GM18907 (cell line): Measurements from ENCODE around the gene OSER1.

Experiments used
- ATAC-seq: cut with Tn5 transposase; IDR thresholded peaks from one replicate; pipeline ENCODE4 v1.9.1; 2021; ENCODE audit warnings: mild to moderate bottlenecking, moderate library complexity; ENCODE audit not compliant: unreplicated experiment

OSER1 gene

DNA sequence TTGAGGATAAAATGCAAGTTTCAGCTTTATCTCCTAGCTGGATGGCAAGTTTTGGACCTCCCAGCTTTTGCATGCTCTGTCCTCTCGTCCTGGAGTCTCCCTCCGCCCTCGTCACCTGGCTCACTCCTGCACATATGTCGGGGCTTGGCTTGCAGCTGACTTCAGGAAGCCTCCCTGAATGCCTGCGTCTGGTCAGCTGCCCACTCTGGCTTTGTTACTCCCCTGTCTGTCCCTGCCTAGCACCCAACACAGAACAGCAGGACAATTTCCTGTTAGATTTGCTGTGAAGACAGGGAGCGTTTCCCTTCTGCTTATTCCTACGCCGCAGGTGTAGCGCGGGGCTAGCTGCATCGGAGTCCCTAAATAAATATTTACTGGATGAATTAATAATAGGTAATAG is 29.0 kb downstream of the OSER1 start:
- ATAC-seq: no peak

DNA sequence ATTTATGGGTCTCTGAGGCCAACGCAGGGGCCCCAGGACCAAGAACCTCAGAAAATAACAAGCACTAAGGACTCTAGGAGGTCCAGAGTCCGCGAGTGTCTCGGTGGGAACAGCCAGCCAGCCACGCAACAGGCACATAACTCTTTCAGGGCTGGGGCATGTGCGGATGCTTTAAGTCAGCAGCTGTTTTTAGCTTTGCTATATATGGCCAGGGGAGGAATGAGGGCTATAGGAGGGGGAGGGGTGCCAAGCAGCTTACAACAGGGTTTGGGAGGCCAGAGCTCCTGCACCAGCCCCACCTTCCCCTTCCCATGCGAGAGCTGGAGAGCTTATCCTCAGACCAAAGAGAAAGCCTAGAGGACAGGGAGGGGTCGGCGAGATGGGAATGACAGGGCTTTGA is 29.8 kb downstream of the OSER1 start:
- ATAC-seq: no peak

GRCh38 chr20:44176833-44177534 is 33.6 kb downstream of the OSER1 start:
- ATAC-seq: no peak

DNA sequence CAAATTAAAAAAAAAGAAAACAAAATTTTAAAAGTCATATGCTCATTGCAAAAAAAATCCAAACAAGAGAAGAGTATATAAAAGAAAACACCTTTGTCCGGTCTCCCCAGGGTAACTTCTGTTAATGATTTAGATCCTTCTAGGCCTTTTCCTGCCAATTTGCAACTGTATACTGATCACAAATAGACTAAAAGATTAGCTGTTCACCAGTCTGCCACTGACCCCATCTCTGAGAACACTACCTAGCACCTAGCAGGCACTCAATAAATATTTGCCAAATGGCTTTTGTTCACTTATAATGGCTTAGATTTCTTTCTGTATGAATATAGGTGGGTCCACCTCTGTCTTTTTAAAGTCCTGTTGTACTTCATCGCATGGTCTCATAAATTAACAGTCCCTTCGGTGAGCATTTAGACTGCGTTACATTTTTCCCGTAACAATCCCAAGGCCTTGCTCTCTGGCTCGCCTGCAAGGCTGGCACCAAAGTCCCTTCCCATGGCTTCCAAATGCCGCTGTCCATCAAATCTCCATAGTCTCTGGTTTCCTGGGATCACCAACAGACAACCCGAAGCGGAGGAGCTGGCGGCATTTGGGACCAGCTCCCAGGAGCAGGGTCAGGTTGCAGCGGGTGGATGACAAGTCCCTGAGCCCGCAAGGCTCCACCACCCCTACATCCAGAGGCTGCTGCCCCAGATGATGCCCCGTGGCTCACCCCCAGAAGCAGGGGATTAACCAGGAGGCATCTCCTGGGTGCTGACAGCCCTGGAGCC is 35.4 kb downstream of the OSER1 start:
- no peak for ATAC-seq

DNA sequence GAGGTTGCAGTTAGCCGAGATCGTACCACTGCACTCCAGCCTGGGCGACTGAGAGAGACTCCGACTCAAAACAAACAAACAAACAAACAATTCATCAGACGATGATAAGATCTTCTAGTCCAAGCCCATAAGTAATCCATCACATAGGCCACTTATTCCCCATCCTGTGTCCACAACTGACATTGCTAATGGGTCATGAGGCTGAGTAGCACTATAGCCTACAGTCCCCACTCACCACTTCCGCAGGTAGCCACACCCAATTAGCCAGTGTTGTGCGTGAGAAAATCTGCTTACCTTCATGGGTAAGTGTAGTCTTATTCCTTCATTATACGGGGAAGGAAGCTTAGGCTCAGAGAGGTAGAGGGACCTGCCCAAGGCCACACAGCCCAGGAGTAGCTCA is 36.7 kb downstream of the OSER1 start:
- ATAC-seq: no peak

DNA sequence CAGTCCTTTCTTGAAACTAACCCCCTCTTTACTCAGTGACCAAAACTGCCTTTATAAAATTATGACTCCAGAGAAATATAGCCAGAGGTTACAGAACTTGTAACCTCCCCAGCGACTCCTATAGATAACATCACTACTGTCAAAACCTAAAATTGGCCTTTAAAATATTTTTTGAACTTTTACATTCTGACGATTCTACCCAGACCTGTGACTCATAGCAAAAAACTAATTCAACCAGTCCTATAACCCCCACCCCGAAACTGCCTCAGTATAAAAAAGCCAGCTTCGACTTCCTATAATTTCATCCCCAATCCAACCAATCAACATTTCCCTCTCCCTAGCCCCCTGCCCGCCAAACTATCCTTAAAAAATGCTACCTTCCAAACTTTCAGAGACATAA is 37.5 kb downstream of the OSER1 start:
- no peak for ATAC-seq

GRCh38 chr20:44172572-44172950 is 38.0 kb downstream of the OSER1 start:
- no peak for ATAC-seq

GRCh38 chr20:44171775-44172571 is 38.6 kb downstream of the OSER1 start:
- no peak for ATAC-seq

DNA sequence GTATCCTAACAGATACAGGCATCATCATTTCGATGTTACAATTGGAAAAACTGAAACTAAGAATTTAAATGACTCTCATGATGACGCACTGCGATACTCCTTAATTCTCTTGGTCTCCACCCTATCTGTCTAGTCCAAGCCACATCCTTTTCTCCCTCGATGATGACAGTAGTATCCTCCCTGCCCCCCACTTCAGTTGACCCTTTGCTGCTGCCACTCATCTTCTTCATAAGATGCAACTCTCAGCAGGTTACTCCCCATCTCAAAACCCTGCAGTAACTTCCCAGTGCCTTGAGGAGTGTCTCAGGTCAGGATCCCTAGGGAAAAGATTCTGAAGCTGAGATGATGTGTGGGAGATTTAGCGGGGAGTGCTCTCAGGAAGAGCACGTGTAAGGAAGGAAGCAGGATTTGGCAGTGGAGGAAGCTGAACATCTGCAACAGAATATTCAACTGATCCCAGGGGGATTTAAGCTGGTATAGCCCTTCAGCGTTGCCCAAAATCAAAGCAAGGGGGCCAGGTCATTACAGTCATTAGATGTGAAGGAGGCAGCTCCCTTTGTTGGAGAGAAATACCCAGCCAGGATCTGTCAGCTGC is 39.7 kb downstream of the OSER1 start:
- no peak for ATAC-seq

DNA sequence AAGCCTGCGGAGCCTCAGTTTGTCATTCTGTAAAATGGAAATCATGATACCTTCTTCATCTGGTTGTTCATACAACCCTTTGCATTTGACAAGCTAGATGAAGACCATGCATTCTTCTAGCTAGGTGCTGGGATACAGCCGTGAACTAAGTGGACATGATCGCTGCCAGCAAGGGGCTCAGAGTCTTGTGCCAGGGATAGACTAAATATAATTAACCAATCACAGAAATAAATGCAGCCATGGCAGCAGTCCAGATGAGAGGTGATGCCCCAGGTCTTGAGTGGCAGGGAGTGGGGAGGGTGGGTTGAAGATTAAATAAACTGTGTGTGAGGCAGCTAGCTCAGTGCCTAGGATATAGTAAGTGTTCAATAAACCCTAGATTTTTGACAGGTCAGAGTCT is 42.8 kb downstream of the OSER1 start:
- no peak for ATAC-seq

GRCh38 chr20:44166477-44166876 is 44.1 kb downstream of the OSER1 start:
- ATAC-seq: no peak

DNA sequence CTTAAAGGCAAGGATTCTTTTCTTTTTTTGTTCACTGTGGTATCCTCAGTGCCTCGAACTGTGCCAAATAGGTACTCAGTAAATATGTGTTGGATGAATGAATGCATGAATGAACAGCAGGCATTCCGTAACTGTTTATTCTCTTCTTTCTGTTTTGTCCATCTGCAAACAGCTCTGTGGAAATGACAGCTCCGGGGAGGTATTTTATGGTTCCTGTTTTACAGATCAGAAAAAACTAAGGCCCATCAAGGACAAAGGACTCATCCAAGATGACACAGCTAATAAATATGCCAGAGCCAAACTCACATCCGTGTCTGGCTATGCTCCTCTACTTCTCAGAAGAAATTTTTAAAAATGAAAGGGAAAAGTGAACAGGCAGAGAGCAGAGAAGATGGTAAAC is 44.6 kb downstream of the OSER1 start:
- ATAC-seq: no peak

GRCh38 chr20:44160133-44160532 is 50.4 kb downstream of the OSER1 start:
- no peak for ATAC-seq

DNA sequence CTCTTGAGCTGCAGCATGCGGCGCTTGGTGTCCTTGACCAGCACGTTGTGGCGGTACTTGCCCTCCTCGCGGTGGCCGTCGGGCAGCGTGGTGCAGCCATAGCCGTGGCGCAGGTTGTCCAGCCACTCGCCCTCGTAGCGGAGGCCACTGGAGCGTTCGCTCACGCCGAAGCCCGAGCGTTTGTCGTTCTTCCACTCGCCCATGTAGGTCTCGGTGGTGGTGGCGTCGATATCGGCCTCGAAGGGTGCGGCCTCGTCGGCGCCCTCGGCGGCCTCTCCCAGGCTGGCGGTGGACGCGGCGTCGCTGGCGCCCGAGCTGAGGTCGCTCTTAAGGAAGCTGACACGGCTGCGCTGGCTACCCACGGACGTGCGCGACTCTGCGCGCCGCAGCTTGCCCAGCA is 50.9 kb downstream of the OSER1 start:
- no peak for ATAC-seq

DNA sequence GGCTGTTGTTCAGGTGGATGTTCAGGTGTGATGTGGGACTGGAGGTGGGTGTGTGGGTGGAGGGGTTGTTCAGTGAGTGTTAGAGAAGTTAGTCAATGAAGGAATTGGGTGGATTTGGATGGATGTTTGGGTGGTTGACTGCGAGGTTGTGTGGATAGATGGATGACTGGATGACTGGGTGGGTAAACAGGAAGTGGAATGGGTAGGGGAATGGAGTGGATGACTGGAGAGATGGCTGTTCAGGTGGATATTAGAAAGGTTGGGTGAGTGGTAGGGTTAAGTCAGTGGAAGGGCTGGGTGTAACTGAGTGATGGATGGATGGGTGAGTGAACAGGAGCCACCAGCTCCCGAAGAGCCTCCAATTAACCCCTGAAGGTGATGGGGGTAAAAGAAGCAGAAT is 51.4 kb downstream of the OSER1 start:
- ATAC-seq: no peak

- no peak for ATAC-seq
Observed at GRCh38 chr20:44157061-44157460, 53.5 kb downstream of the OSER1 start.

- ATAC-seq: no peak
Observed at GRCh38 chr20:44154521-44155001, 56.0 kb downstream of the OSER1 start.

DNA sequence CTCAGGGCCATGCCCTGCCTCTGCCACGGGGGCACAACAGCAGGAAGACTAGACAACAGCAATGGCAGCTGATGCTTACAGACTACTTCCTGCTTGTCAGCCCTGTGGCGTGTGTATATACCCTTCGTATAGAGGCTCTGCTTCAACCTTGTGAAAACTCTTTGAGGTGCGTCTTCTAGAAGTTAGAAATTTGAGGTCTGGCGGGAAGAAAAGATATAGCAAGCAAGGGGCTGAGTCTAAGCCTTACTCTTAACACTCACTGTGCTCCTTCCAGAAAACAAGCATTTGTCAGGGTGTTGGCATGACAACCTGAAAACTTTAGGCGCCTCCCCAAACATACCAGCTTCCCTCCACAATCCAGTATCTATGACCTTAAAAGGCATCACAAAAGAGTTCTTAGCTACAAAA is 56.9 kb downstream of the OSER1 start:
- no peak for ATAC-seq

- ATAC-seq: no peak
Observed at GRCh38 chr20:44151621-44152416, 58.8 kb downstream of the OSER1 start.

DNA sequence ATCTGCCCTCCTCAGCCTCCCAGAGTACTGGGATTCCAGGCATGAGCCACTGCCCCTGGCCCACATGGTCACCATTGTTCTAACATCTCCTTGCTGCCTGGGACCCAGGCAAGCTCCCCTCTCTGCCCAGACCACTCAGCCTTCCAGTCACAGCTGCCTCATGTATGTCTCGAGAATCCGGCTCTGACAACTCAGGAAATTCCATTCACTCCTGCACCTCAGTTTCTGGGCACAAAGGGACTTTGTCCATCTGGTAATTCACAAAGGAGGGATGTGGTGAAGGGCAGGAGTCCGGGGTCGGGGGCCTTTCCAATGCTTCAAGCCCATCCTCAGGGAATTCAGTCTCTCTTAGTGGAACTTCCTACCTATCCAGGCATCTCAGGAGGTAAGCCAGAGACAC is 64.3 kb downstream of the OSER1 start:
- ATAC-seq: no peak
